Mesenteric fat pad (tissue), 1 donor: ENCODE measurements around the gene WDR93. TPM values are rescaled to one million over a fixed set of nuclear protein-coding genes. Genes with fewer than 3 reads are reported as not detected.

Experiments
- DNase-seq: peaks from one replicate; pipeline ENCODE4 v3.0.0-alpha.2; 2020; ENCODE audit warnings: low spot score
- total RNA-seq: library from RNA; stranded (reverse); fragmentation: NEBNext Ultra II Directional; extraction: Animal tissue kit (Norgen Biotek cat#: 25700); gene quantifications from one replicate; pipeline ENCODE4 v1.2.1, GENCODE V29; 2021
- donor health status: DM: yes; HTN: yes; CAD: no.

WDR93 gene
- total RNA-seq, 1 donor from 2014 or later: 0.32 TPM

DNA sequence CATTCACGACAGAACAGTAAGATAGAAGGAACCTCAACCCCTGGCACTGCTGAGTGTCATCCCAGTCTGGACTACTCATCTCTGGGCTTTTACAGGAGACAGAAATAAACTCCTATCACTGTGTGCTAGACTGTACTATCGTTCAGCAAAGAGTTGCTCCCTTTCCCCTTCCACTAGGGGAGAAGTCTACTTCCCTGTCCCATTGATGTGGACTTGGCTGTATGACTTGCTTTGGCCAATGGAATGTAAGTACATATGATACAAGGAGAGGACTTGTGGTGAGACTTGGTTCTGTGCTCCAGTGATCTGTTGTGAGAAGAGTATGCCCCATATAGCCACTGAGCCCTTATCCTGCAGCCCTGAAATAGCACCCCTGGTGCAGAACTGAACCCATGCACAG is 30.1 kb upstream of the WDR93 start:
- peak; percentile 47 for DNase-seq

DNA sequence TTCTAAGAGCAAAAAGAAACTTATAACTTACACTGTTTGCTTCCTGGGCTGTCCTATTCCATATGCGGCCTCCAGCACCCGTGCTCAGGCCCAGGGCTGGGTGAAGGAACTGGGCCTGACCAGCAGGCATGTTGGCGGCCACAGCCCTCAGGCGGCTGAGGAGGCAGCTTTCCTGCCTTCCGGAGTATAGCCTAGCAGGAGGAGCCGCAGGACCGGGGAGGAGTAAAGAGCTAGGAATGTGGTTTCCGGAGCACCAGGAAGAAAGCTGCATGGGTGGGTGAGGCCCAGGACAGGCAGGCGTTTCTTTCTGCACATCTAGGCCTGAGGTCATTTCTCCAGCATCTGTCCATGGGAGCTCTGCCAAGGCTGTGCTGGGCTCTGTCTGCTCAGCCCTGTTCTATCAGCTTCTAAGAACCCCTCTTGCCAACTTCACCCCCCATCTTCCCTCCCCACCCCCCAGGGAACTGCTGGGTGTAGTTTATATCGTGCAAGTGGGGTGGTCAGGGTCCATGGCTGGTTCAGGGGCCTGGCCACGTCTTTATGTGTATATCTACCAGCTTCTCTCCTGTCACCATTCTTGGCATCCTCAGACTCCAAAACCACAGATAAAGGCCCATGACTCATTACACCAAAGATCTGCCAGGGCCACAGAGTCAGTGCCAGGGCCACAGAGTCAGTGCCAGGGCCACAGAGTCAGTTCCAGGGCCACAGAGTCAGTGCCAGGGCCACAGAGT is 27.6 kb upstream of the WDR93 start:
- peak; percentile 89 for DNase-seq

DNA sequence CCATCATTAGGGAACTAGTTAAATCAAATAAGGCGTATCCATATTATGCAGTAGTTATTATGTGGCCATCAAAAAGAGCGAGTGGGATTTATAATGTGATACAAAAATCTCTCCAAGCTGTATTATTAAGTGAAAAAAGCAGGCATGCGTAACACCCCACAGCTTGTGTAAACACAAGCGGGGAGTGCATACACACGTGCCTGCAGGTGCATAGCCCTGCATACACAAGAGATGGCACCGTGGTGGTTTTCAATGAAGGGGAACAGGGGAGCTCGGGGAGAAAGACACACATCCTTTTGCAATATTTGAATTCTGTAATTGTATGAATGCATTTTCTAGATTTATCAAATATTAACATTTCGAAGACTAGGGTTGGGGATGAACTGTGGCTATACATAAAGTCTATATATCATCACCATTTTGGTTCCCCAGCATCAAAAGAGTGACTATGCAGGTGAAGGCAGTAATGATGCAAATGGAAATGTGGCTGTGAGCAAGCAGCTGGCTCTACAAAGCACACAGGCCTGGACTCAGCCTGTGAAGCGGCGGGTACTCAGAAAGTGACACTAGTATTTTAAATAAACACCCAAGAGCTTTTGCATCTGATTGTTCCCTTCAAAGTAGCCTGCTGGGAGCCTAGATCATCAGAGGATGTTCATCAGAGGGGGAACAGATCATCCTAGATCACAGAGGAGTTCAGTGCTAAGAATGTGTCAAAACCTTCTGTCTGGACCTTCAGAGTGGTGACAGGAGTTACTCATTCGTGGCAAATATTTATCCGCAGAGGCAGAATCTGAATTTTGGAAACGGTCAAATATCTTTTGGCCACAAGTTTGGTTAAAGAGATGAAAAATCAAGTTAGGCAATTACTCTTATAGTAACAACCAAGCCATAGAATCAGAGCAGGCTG is 25.9 kb upstream of the WDR93 start:
- DNase-seq: no peak

DNA sequence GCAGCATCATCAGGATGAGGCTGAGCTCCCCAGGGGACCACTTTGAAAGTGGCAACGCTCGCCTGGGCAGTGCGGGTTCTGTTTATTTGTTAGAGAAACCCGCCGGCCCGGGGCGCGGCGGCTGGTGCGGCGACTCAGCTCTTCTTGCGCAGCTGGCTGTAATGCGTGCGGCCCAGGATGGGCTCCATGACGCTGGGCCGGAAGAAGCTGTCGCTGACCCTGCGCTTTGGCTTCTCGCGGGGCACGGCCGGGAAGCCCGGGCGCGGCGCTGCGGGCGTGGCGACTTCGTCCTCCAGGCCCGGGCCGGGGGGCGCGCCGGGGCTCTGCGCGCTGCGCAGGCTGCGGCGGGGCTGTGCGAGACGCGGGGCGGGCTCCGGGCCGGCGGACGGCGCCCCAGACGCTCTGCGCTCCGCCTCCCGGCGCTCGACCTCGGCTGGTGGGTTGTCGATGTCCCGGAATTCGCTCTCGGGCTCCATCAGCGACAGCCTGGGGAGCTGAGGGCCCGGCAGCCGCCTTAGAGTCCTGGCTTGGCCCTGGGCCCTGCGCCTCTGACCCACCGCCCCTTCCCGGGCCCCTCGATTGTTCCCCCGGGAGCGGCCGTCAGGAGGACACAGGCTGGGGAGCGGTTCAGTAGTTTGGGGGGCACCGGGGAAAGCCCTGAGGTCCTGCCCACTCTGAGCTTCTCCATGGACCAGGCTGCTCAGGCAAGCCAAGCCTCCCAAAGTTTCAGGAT is 25.0 kb upstream of the WDR93 start:
- DNase-seq: no peak

DNA sequence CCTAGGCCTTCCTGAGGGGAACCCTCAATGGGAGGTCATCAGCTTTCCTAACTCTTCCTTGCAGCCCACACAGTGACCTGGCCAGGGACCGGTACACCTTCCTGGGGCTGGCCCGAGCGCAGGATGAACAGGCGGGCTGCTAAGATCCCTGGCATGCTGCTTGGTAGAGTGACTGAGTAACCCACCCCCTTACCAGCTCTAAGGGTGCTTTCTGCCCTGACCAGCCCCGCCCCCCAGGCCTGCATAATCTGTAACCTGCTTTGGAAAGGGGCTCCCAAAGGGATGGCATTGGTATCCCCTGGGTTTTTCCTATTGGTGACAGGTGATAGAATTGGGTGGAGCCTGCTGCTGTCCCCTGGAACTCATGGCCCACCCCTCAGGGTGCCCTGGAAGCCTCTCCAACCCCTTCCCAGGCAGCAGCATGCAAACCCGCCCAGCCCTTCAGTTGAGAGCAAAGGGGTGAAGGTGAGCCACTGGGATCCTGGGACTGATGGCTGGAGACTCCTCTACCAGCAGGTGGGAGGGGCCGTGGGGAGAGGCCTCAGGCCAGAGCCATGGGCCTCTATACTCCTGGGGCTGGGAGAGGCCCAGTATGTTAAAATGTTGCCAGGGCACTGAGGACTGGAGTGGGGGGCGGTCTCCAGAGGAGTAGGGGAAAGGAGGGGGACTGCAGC is 24.3 kb upstream of the WDR93 start:
- peak; percentile 84 for DNase-seq

GRCh38 chr15:89666858-89667705 is 23.5 kb upstream of the WDR93 start:
- DNase-seq: no peak

GRCh38 chr15:89667706-89667960 is 23.0 kb upstream of the WDR93 start:
- DNase-seq: no peak

DNA sequence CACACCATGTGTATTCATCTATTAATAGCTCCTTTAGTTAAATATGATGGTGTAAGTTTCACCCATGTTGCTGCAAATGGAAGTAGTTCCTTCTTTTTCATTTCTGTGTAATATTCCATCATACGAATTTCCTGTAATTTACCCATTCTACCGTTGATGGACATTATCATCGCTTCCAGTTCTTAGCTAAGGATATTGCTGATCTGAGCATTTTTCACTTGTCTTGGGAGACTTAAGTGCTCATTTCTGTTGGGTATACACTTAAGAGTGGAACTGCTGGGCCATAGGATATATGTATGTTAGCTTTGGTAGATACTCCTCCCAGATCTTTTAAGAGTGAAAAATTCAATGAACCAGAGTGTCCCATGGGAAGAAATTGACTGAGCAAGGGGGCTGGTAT is 22.4 kb upstream of the WDR93 start:
- DNase-seq: no peak

DNA sequence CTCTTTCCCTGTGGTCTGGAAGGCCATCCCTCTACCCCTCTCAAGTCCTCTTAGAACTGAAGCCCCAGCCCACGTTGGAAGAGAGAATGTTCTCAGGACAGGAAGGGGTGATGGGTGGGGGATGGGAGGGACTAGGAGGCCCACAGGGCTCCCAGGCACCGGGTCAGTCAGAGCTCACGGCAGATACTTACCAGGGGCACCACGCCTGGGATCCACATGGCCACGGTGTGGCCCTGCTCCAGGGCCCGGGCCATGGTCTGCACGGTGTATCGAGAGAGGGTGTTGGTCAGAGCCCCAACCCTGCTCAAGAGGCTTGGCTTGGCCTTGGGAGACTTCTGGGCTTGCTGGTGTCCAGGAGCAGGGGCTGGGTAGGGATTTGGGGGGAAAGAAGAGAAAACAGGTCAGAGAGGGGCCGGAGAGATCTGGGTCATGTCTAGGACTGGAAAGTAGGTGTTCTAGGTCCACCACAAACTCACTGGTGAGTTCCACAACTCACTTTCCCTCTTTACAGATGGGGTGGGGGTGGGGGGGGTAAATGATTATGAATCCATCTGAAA is 21.2 kb upstream of the WDR93 start:
- no peak for DNase-seq

- peak; percentile 60 for DNase-seq
Measured at GRCh38 chr15:89669941-89670340, 20.7 kb upstream of the WDR93 start.

DNA sequence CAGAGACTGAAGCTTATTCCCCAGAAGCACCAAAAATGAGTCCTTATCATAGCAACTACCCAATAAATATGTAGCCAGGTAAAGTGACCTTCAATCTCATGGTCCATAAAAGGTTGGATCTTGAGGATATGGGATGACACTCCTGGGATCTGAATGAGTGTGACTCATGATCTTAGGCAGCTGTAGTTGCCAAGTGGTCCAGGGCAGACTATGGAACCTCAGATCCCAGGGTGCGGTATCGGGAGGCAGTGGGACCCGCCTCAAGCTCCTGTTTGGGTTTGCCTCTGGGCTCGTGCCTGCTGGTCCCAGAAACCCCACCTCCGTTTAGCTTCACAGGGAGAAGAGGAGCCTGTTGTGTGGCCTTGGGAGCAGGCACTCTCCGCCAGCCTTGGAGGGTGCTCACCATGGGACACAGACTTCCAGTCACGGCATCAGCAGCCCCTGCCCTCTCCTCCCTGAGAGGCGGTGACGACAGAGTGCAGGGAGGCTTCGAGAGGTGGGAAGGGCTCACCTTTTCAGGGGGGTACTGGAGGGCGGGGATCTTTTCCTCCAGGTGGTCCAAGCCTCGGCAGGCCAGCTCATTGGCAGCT is 19.5 kb upstream of the WDR93 start:
- no peak for DNase-seq

DNA sequence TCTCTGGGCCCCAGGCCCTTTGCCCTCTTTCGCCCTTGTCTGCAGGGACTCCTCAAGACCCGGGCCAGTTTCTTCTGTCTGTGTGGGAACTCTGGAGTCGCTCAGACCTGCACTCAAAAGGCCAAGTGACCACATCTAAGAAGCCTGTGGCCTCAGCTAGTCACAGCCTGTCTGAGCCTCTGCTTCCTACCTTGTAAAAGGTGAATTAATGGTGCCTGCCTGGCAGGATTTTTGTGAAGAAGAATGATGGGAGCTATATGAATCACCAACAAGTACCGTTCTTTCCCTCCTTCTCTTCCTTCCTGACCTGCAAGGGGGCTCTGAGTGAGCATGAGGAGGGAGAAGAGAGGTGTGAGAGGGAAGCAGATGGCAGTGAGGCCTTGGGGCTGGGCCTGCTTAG is 18.9 kb upstream of the WDR93 start:
- DNase-seq: no peak

DNA sequence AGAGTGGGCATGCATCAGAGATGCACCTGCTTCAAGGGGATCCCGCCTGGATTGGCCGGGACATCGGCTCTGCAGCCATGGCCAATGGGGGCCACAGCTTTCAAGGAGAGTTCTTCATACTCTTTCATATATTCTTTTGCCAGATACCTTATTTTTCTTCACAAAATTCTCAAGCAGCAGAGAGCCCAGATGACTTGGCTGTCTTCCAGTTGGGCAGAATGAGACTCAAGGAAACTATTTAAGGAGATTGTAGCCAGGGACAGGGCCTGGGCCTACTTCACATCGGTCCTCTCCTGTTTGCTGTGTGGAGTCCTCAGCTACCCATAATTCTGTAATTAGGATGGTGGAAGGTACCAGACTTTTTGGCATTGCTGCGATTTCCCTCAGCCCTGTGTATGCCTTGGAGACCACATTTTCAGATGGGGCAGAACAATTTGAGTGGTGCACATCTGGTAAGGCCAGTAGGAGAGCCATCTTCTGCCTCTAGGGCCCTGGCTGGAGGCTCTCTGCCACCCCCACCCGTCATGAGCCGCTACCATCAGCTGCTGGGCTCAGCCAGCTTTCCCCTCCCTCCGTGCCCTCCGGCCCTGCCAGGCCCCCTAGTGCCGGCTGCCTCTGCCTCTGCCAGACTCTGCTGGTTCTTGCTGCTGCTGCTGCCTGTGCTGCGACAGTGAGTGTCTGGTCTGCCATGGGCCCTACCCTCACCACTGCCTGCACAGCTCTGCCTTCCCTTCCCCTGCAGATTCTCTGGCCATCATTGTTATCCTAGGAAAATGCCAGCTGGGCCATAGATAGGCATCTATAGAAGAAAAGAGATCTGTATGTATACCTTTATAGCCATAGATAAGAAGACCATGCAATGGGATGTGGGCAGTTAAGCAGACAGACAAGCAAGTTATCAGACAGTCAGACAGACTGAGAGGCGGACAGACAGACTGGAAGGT is 18.1 kb upstream of the WDR93 start:
- no peak for DNase-seq

- no peak for DNase-seq
Measured at GRCh38 chr15:89673165-89673512, 17.5 kb upstream of the WDR93 start.

- DNase-seq: no peak
Measured at GRCh38 chr15:89674526-89674925, 16.1 kb upstream of the WDR93 start.

GRCh38 chr15:89675606-89676005 is 15.0 kb upstream of the WDR93 start:
- no peak for DNase-seq

- DNase-seq: no peak
Measured at GRCh38 chr15:89677381-89677780, 13.2 kb upstream of the WDR93 start.

DNA sequence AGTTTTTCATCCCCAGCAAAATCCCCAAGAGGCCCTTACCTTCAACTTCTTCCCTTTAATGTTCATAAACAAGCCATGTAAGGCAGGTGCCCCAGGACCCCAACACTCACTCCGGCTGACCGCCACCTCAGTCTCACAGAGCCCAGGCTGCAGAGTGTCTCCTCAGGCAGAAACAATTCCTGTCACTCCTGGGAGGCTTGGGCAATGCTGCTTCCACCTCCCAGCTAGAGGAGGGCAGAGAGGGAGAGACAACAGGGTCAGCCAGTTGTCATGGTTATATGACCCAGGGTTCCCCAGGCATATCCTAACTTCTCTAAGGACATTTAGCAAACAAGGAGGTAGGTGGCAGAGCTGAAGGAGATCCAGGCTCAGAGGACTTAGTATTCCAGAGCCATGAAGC is 11.4 kb upstream of the WDR93 start, which contains the start of gene PLIN1:
Gene PLIN1 (minus strand): TSS at position 156 of the 400 bp plus-strand sequence. CDS start 1,878 bp downstream, outside the sequence.
- no peak for DNase-seq
